RWPE1 (cell line): ENCODE data around the gene PROM2.

Experiments
- CTCF ChIA-PET: fragments of 350-600 bp; sonication (Branson Sonifier 250); formaldehyde crosslinking; extraction: SDS; loops from one replicate; lab custom pipeline; 2021; lab: Yijun Ruan, JAX
- POLR2A ChIA-PET: fragments of 400-600 bp; formaldehyde crosslinking; extraction: SDS; loops from one replicate; lab custom pipeline; 2020; ENCODE audit warnings: antibody characterized with exemption; ENCODE audit not compliant: low non-redundant PET; lab: Yijun Ruan, JAX
- DNase-seq: peaks from one replicate; pipeline ENCODE4 v3.0.0; 2012; ENCODE audit warnings: low spot score
- H3K27ac ChIP-seq: fragments of 450-650 bp; 2 replicates; pipeline ENCODE4 v1.5.1; 2017
- CTCF ChIP-seq: fragments of 450-650 bp; conservative IDR thresholded peaks from 2 replicates; pipeline ENCODE4 v1.5.1; 2017; ENCODE audit warnings: low read depth, mild to moderate bottlenecking

The PROM2 gene

GRCh38 chr2:95318431-95319220 lies 44.4 kb downstream of the PROM2 start:
- DNase-seq: no peak
- ChIA-PET CTCF (interaction anchor here (5.0 kb wide), 1 partner anchor 87 kb away, joined by 62 read pairs; no protein-coding TSS in a partner anchor), POLR2A (no interaction called here)
- no peak for TF ChIP-seq CTCF
- H3K27ac ChIP-seq: no peak overlapping the region

- no peak for DNase-seq
- no peak for TF ChIP-seq CTCF
- ChIA-PET CTCF (no interaction called here), POLR2A (no interaction called here)
- no peak overlapping the region for H3K27ac ChIP-seq
These were observed 45.5 kb downstream of the PROM2 start for GRCh38 chr2:95319481-95320343.

GRCh38 chr2:95320344-95320712 lies 46.1 kb downstream of the PROM2 start:
- no peak for TF ChIP-seq CTCF
- H3K27ac ChIP-seq: no peak overlapping the region
- CTCF ChIA-PET: no interaction called here
- POLR2A ChIA-PET: no interaction called here
- DNase-seq: no peak

- CTCF ChIA-PET: interaction anchor here (1.2 kb wide), 1 partner anchor 90 kb away, joined by 6 read pairs; no protein-coding TSS in a partner anchor
- no peak for DNase-seq
- TF ChIP-seq CTCF: no peak
- POLR2A ChIA-PET: no interaction called here
- H3K27ac ChIP-seq: no peak overlapping the region
These were observed 46.9 kb downstream of the PROM2 start for GRCh38 chr2:95320986-95321767.

- ChIA-PET POLR2A (no interaction called here), CTCF (interaction anchor here (0.5 to 1.5 kb wide), 7 partner anchors 11 to 95 kb away, joined by 3 to 9 read pairs (median 4); no protein-coding TSS in a partner anchor)
- peak; percentile 75 for DNase-seq
- no peak overlapping the region for H3K27ac ChIP-seq
- TF ChIP-seq CTCF: peak; percentile 72
These were observed 49.3 kb downstream of the PROM2 start for GRCh38 chr2:95323347-95324155.
